Testis (tissue), 2 donors: Measurements from ENCODE around the gene MEF2C.

ENCODE experiments used
- CTCF ChIP-seq, 3 experiments: fragments of 450-650 bp in 2 of 3; fragments of 200-600 bp in 1 of 3; sonication (generic) in 1 of 3; IDR thresholded peaks; one replicate each; pipeline ENCODE4 v1.5.1; 2016 to 2019; ENCODE audit warnings: antibody characterized with exemption in 3 of 3, mild to moderate bottlenecking in 2 of 3, moderate library complexity in 1 of 3
- POLR2A ChIP-seq: fragments of 450-650 bp; IDR thresholded peaks from one replicate; pipeline ENCODE4 v1.6.1; 2017; ENCODE audit warnings: antibody characterized with exemption, mild to moderate bottlenecking, moderate library complexity

- TF ChIP-seq CTCF (IDR thresholded peaks at IDR 0.05) (no peak), POLR2A (no peak)
Observed at GRCh38 chr5:88882276-88883038, 527 bp downstream of the MEF2C start.
